Measurements from ENCODE around the gene TICAM2.
"Not testable (repeated sequence)": the region's sequence is repeated elsewhere in the genome, so short reads cannot be mapped to it uniquely, and the experiment has no call there.

Gene TICAM2, protein sequence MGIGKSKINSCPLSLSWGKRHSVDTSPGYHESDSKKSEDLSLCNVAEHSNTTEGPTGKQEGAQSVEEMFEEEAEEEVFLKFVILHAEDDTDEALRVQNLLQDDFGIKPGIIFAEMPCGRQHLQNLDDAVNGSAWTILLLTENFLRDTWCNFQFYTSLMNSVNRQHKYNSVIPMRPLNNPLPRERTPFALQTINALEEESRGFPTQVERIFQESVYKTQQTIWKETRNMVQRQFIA

DNA sequence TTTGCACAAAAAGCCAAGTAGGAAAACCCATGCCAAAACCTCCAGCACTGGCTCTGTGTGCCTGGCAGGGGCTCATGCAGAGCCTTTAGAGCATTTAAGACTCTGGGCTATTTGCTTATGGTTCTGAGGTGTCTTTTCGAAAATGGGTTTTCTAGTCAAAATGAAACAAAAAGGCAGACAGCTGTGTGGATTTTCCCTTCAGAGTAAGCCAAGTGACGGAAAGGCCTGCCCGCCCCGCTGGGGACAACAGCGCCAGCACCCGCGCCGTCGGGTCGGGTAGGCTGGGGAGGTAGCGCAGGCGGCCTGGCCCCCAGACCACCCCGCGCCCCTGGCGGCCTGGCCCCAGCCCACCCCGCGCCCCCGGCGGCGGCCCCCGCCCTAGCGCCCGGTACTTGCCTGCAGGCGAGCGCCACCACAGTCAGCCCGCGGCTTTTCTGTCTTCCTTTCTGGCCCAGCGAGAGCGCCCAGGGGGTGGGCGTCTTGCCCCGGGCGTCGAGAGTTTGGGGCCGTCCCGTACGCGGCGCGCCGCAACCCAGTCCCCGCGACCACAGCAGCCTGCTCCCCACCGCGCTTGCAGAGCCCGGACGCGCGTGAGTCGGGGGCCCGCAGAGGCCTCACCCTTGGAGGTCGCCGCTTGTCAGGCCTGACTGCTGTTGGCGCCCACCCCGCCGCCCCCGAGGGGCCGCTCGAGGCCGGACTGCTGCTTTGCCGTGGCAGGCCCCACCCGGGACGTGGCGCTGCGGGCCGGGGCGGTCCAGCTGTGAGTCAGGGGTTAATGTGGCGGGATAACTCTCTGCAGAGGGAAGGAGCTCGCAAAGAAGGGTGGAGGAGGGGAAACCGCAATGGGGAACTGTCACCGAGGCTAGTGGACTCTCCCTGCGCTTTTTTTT, at the start of gene TICAM2:
Gene TICAM2 (minus strand): TSS at position 779 of the 890 bp plus-strand sequence. CDS start 21,223 bp downstream, outside the sequence.
- peak; percentile 67 for DNase-seq

- DNase-seq: no peak
Measured at GRCh38 chr5:115649541-115649940, 47.3 kb upstream of the TICAM2 start.

DNA sequence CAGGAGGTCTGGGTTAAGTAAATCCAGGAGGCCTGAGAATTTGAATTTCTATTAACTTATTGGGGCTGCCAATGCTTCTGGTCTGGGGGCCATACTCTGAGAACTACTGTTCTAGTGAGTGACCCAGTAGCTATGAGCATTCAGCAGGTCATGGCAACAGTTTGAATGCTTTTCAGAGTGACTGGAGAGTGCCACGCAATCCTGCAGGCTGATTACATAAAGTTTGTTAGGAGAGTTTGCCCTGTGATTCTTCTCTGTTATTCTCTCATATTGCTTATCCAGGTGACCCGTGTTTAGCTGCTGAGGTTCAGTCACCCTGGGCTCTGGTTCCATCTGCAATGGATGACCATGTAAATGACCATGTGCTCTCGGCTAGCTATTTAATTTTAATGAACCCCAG, 45.8 kb upstream of the TICAM2 start:
- no peak for DNase-seq

DNA sequence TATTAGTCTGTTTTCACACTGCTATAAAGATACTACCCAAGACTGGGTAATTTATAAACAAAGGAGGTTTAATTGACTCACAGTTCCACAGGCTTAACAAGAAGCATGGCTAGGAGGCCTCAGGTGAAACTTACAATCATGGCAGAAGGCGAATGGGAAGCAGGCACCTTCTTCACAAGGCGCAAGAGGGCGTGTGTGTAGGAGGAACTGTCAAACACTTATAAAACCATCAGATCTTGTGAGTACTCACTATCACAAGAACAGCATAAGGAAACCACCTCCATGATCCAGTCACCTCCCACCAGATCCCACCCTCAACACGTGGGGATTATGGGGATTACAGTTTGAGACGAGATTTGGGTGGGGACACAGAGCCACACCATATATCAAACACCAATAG, 43.1 kb upstream of the TICAM2 start:
- not testable (repeated sequence) for DNase-seq

DNA sequence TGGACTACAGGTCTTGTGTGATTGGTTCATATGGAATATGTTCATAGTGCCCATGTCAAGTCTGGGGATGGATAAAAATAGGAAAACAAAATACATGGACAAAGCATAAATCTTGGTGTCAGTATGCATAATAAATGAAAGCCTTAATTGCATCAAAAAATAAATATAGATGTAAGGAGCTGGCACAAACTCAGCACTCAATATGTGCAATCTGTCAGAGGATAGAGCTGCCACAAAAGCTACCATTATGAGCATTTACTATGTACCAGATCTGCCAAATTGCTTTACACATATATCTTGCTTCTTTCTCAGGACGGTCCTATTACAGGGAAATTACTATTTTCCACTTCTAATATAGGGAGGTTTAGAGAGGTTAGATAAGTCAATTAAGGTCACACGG, 41.8 kb upstream of the TICAM2 start:
- DNase-seq: no peak

- DNase-seq: no peak
Measured at GRCh38 chr5:115641948-115642347, 39.7 kb upstream of the TICAM2 start.

DNA sequence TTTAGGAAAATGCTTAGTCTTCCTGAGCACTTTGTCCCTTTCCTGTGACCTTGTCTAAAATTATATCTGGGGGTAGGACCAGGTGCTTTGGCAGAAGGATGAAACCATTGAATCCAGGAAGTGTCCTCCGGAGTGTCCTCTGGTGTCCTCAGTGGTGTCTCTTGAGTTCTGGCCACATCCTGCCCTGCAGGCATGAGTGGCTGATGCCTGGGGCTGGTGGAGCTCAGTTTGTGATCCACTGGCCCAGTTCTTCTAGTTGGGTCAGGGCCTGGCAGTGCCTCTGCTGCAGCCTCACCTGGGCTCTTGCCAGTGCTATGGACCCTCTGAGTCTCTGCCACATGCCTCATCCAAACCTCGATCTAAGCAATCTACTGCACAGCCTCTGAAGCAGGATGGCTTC, 38.0 kb upstream of the TICAM2 start:
- DNase-seq: no peak

GRCh38 chr5:115639377-115639776, 37.1 kb upstream of the TICAM2 start:
- DNase-seq: no peak

DNA sequence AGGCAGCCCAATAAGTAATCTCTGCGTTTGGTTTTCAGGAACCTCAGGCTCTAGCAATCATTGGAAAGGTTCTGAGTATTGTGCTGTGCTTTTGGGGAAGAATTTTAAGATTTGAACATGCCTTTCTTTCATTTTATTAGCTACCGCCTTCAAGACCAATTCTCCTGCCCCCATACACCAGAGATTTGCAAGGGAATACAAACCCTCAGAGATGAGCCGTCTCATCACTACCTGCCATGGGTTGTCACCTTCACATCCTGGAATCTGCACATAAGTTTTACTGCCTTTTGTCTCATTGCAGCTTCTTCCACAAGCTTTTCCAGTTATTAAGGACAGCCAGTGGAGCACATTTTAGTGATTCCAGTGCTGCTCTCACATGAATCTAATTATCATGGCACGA, 35.2 kb upstream of the TICAM2 start:
- DNase-seq: no peak

- no peak for DNase-seq
Measured at GRCh38 chr5:115636008-115636407, 33.7 kb upstream of the TICAM2 start.

- DNase-seq: peak; percentile 89
Measured at GRCh38 chr5:115634343-115635132, 32.3 kb upstream of the TICAM2 start.

DNA sequence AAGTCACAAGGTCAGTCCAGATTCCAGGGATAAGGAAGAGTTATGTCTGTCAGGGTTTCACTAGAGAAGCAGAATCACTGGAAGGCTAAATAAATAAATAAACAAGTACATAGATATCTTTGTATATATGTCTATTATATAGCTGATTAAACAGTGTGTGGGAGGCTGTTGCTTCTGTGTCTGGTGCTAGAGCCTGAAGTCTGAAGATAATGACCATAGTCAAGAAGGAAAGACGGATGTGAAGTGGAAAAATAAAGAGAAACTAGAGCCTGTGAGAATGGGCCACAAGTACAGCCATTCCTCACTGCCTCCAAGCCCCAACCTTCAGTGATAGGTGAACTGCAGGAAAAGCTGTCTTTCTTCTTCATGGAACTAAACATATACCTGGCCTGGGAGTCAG, 27.6 kb upstream of the TICAM2 start:
- no peak for DNase-seq

DNA sequence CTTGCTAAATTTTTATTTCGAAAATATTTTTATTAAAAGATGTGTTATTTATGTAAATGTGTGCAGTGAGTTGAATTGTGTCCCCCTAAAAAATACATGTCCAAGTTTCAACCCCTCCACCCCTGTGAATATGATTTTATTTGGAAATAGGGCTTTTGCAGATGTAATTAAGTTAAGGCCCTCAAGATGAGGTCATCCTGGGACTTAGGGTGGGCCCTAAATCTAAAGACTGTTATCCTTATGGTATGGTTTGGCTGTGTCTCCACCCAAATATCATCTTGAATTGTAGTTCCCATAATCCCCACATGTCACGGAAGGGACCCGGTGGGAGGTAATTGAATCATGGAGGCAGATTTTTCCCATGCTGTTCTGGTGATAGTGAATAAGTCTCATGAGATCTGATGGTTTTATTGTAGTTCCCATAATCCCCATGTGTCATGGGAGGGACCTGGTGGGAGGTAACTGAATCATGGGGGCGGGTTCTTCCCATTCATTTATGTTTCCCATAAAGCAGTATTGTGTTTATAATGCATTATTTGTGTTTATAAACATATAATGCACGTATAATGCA, 25.1 kb upstream of the TICAM2 start:
- no peak for DNase-seq

DNA sequence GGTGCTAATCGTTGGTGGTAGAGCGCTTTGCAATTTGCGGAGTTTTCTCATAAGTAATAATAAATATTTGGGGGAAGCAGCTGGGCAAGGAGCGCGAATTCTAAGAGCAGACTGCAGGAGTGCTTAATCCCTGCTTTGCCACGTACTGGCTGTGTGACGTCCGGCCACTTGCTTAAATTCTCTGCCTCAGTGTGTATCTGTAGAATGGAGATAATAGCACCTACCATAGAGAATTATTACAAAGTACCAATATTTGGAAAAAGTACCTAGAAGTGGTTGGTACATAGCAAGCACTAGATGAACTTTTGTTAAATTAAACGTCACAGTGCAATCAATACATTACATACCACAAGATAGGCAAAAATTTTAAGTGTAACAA, 24.2 kb upstream of the TICAM2 start:
- DNase-seq: no peak

GRCh38 chr5:115625579-115626444, 23.5 kb upstream of the TICAM2 start, which contains the start of gene TMED7:
TSS of gene TMED7 (minus strand) at chr5:115626036. CDS start at chr5:115625792, 244 bp downstream.
- DNase-seq: peak; percentile 100

- no peak for DNase-seq
Measured at GRCh38 chr5:115624994-115625393, 22.7 kb upstream of the TICAM2 start.

- no peak for DNase-seq
Measured at GRCh38 chr5:115623658-115624057, 21.4 kb upstream of the TICAM2 start.

GRCh38 chr5:115621365-115621900, 19.2 kb upstream of the TICAM2 start:
- DNase-seq: no peak

GRCh38 chr5:115616892-115617291, 14.6 kb upstream of the TICAM2 start:
- no peak for DNase-seq

GRCh38 chr5:115616472-115616871, 14.2 kb upstream of the TICAM2 start:
- no peak for DNase-seq

DNA sequence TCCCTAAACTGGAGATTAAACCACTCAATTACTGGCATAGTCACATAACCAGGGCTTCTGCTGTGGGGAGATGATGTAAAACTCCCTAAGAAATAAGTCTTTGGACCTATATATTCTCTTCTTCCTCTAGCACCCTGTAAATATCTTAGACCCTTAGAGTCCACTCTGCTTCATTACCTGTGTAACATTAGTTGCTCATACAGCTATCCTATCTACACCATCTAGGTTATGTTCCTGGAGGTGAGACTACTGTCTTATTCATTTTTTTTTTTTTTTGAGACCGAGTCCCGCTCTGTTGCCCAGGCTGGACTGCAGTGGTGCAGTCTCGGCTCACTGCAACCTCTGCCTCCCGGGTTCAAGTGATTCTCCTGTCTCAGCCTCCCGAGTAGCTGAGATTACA, 9.6 kb upstream of the TICAM2 start:
- no peak for DNase-seq

DNA sequence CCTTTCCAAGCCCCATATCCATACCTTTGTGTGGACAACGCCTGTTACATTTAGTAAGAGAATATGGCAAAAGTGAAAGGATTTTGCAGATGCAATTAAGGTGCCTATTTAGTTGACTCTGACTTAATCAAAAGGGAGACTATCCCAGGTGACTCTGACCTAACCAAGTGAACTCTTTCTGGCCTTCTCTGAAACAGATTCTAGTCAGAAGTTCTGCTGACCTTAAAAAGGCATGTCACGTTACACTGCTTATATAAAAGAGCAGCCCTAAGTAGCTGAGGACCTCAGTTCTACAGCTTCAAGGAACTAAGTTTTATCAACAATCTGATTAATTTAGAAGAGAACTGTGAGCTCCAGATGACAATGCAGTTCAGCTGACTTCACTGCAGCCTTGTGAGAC, 5.7 kb upstream of the TICAM2 start:
- no peak for DNase-seq

All from stimulated activated CD4-positive, alpha-beta T cell treated with anti-CD3 and anti-CD28 coated beads, Interleukin-4, amount 100 ng/mL, for 24 hours (primary cell).